Osteoblast (primary cell): ENCODE data around the gene RNPEPL1. TPM values are rescaled to one million over a fixed set of nuclear protein-coding genes. Genes with fewer than 3 reads are reported as not detected.

Source experiments
- DNase-seq: peaks from one replicate; pipeline ENCODE4 v3.0.0; 2011; ENCODE audit warnings: low spot score, mixed read lengths; ENCODE audit not compliant: insufficient read length; ENCODE audit errors: missing footprints
- H2AFZ ChIP-seq: 2 replicates; pipeline ENCODE4 v1.6.0; 2011; ENCODE audit warnings: mild to moderate bottlenecking, low read length
- H3K27ac ChIP-seq: 2 replicates; pipeline ENCODE4 v1.5.1; 2011; ENCODE audit warnings: mild to moderate bottlenecking, low read depth, low read length, moderate library complexity
- H3K27me3 ChIP-seq: 2 replicates; pipeline ENCODE4 v1.6.0; 2012; ENCODE audit warnings: mild to moderate bottlenecking, control low read depth, inconsistent platforms, low read length, moderate library complexity; ENCODE audit not compliant: insufficient read depth
- H3K36me3 ChIP-seq: 2 replicates; pipeline ENCODE4 v1.5.1; 2011; ENCODE audit warnings: mild to moderate bottlenecking, low read length, control low read depth, moderate library complexity; ENCODE audit not compliant: insufficient read depth
- H3K4me1 ChIP-seq: 2 replicates; pipeline ENCODE4 v1.5.1; 2011; ENCODE audit warnings: mild to moderate bottlenecking, low read length, control low read depth, moderate library complexity; ENCODE audit not compliant: insufficient read depth
- H3K4me2 ChIP-seq: 2 replicates; pipeline ENCODE4 v1.6.0; 2011; ENCODE audit warnings: mild to moderate bottlenecking, low read length; ENCODE audit not compliant: insufficient read depth
- H3K4me3 ChIP-seq: fragments of 200-600 bp; sonication (generic); 3 replicates; pipeline ENCODE4 v1.5.1; 2012; ENCODE audit warnings: mild to moderate bottlenecking, low read length, inconsistent platforms; ENCODE audit not compliant: insufficient read depth
- H3K79me2 ChIP-seq: 2 replicates; pipeline ENCODE4 v1.6.0; 2012; ENCODE audit warnings: mild to moderate bottlenecking, low read length, control low read depth, inconsistent platforms; ENCODE audit not compliant: insufficient read depth
- H3K9me3 ChIP-seq: 2 replicates; pipeline ENCODE4 v1.5.1; 2011; ENCODE audit warnings: low read depth, low read length, control low read depth
- H4K20me1 ChIP-seq: 2 replicates; pipeline ENCODE4 v1.6.0; 2012; ENCODE audit warnings: mild to moderate bottlenecking, low read length, control low read depth; ENCODE audit not compliant: insufficient read depth
- total RNA-seq: library from RNA; depleted of rRNA; stranded (reverse); fragments of >200 nt; gene quantifications from 2 replicates; pipeline ENCODE4 v1.2.3, GENCODE V29; 2012
- TF ChIP-seq, protein P1 (sequence below): IDR thresholded peaks from 2 replicates; pipeline ENCODE4 v1.5.1; 2011; ENCODE audit warnings: mild to moderate bottlenecking, low read depth, low read length, moderate library complexity; ENCODE audit errors: extremely low read depth

RNPEPL1 gene
- total RNA-seq, 1 donor = 13.0 TPM

DNA sequence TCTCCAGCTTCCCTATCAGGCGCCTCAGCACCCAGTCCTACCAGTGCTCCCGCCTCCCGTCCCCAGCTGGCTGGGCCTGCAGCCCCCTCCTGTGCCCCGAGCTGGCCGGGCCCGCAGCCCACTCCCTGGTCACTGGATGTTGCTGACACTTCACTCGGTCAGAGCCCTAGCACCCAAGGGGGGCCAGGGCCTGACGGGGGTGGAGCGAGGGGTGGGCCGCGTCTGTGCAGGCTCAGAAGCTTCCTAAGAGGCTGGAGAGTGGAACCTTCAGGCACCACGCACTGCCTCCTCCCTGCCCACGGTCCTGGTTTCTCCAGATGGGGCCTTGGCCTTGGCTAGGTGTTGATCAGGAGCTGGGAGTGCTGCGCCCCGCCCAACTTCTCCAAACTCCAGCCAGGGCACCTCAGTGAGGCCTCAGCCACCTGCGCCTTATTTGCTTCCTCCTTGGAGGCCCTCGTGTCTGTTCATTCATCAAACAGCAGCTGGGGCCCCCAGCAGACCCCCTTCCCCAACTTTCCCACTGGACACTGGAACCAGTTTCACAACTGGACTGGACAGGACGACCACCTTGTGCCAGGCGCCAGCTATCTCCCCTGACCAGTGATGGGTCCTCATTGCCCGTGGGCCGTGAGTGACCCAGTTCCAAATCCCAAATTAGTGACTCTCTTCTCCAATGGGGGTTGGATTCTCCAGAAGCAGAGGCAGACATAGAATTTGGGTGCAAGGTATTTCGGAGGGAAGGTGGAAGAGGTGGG is 35.0 kb downstream of the RNPEPL1 start:
- Histone ChIP-seq H3K4me1 (no peaks in the 10 kb centered on the region), H3K27ac (no peak overlapping the region), H4K20me1 (peaks cover 4% of the 10 kb centered on the region), H3K27me3 (no peaks in the 10 kb centered on the region), H3K4me2 (no peak overlapping the region), H3K36me3 (no peaks in the 10 kb centered on the region), H2AFZ (no peak overlapping the region), H3K9me3 (no peaks in the 10 kb centered on the region), H3K4me3 (no peak overlapping the region), H3K79me2 (no peaks in the 10 kb centered on the region)
- TF ChIP-seq, protein P1, sequence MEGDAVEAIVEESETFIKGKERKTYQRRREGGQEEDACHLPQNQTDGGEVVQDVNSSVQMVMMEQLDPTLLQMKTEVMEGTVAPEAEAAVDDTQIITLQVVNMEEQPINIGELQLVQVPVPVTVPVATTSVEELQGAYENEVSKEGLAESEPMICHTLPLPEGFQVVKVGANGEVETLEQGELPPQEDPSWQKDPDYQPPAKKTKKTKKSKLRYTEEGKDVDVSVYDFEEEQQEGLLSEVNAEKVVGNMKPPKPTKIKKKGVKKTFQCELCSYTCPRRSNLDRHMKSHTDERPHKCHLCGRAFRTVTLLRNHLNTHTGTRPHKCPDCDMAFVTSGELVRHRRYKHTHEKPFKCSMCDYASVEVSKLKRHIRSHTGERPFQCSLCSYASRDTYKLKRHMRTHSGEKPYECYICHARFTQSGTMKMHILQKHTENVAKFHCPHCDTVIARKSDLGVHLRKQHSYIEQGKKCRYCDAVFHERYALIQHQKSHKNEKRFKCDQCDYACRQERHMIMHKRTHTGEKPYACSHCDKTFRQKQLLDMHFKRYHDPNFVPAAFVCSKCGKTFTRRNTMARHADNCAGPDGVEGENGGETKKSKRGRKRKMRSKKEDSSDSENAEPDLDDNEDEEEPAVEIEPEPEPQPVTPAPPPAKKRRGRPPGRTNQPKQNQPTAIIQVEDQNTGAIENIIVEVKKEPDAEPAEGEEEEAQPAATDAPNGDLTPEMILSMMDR = no peak
- peak; percentile 65 for DNase-seq

DNA sequence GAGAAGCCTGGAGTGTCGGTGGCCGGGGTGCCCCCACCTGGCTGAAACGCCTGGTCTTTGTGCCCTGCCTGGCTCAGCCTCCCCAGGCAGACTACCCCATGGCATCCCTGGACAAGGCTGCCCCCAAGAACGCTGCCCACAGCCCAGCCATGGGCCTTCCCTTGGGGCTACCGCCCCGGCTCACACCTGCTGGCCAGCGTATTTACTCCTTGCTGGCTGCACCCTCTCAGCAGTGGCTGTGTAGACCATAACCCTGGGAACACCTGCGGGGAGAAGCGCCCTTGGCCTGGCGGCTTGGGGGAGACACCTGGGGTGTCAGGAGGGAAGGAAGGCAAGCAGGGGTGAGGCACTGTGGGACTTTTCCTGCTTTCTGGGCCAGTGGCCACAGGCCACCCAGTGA is 35.6 kb downstream of the RNPEPL1 start:
- TF ChIP-seq, protein P1 = no peak
- H3K4me3 ChIP-seq = no peak overlapping the region

DNA sequence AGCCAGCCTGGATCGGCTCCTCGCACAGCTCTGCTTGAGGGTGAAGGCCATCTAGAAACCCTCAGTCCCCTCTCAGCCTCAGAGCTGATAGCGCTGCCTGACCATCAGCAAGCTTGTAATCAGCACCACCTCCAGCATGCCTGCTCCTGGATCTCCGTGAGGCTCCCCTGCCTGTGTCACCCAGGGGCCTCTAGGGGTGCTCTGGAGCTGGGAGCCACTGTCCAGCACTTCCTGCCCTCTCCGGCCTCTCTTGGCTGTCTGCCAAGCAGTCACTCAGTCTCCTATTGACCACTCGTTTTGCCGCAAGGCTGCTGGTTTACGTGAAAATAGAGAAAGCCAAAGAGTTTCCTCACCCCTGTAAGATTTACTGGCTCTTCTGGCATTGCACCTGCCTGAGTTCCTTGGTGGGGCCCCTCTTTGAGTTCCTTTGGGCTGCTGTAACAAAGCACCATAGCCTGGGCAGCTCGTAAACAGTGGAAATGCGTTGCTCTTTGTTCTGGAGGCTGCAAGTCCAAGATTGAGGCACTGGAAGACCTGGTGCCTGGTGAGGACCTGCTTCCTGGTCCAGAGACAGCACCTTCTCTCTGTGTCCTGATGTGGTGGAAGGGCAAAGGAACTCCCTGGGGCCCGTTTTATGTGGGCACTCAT is 36.1 kb downstream of the RNPEPL1 start:
- no peaks in the 10 kb centered on the region for H3K4me1 ChIP-seq
- no peaks in the 10 kb centered on the region for H3K36me3 ChIP-seq
- no peaks in the 10 kb centered on the region for H3K9me3 ChIP-seq
- peaks cover 4% of the 10 kb centered on the region for H4K20me1 ChIP-seq
- H3K4me2 ChIP-seq = peak overlapping the region; percentile 21
- DNase-seq = peak; percentile 100
- H3K4me3 ChIP-seq = no peak overlapping the region
- H3K79me2 ChIP-seq = no peaks in the 10 kb centered on the region
- no peak overlapping the region for H3K27ac ChIP-seq
- H2AFZ ChIP-seq = no peak overlapping the region
- TF ChIP-seq, protein P1 = peak; percentile 68
- H3K27me3 ChIP-seq = no peaks in the 10 kb centered on the region

More for the DNA sequence above, 35.6 kb downstream of the RNPEPL1 start:
- Histone ChIP-seq H4K20me1 (peaks cover 4% of the 10 kb centered on the region), H3K9me3 (no peaks in the 10 kb centered on the region), H3K27me3 (no peaks in the 10 kb centered on the region), H2AFZ (no peak overlapping the region), H3K27ac (no peak overlapping the region), H3K36me3 (no peaks in the 10 kb centered on the region), H3K4me2 (no peak overlapping the region), H3K79me2 (no peaks in the 10 kb centered on the region), H3K4me1 (no peaks in the 10 kb centered on the region)
- DNase-seq = peak; percentile 73

DNA sequence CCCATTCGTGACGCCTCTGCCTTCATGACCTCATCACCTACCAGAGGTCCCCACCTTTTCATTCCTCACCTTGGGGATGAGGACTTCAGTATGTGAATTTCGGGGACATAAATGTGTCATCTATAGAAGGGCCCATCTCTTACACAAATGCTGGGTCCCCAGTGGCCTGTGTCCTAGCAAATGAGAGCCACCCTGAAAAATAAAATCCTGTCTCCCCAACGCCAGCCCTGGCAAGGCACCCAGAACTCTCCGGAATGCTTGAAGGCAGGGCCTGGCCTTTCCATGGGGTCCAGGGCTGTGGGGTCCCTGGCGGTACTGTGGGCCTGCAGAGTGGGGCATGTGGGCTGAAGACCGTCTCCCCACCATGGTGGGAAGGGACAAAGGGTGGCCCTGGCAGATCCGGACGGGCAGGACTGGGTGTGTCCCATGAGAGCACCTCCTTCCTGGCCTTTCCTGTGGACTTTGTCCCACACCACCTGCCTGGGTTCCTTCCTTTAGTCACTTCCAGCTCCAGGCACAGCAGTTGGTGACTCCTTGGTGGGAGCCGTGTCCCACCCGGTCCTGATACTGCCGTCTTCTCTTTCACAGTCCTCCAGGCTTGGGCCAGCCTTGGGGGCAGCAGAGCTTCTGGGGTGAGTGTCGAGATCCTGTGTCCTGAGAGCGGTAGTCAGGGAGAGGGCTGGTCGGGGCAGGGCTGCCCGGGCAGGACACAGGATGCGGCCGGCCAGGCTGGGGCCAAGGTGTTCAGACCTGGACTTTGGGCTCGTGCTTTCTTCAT is 36.8 kb downstream of the RNPEPL1 start:
- no peaks in the 10 kb centered on the region for H3K4me1 ChIP-seq

More for the DNA sequence above, 36.8 kb downstream of the RNPEPL1 start:
- DNase-seq = peak; percentile 77
- no peak overlapping the region for H3K4me2 ChIP-seq
- H3K27ac ChIP-seq = no peak overlapping the region
- H3K36me3 ChIP-seq = no peaks in the 10 kb centered on the region
- H2AFZ ChIP-seq = no peak overlapping the region
- H4K20me1 ChIP-seq = peaks cover 4% of the 10 kb centered on the region
- H3K4me3 ChIP-seq = no peak overlapping the region
- H3K9me3 ChIP-seq = no peaks in the 10 kb centered on the region
- H3K79me2 ChIP-seq = no peaks in the 10 kb centered on the region
- TF ChIP-seq, protein P1 = no peak
- H3K27me3 ChIP-seq = no peaks in the 10 kb centered on the region
